ENCODE results near the gene RFX1. TPM values are rescaled to one million over a fixed set of nuclear protein-coding genes. Genes with fewer than 3 reads are reported as not detected.
"Not testable (repeated sequence)": the region's sequence is repeated elsewhere in the genome, so short reads cannot be mapped to it uniquely, and the experiment has no call there.

Gene RFX1
- total RNA-seq, 4 donors from 2014 or later, result 6.8 to 13.2 (median 10.1) TPM

DNA sequence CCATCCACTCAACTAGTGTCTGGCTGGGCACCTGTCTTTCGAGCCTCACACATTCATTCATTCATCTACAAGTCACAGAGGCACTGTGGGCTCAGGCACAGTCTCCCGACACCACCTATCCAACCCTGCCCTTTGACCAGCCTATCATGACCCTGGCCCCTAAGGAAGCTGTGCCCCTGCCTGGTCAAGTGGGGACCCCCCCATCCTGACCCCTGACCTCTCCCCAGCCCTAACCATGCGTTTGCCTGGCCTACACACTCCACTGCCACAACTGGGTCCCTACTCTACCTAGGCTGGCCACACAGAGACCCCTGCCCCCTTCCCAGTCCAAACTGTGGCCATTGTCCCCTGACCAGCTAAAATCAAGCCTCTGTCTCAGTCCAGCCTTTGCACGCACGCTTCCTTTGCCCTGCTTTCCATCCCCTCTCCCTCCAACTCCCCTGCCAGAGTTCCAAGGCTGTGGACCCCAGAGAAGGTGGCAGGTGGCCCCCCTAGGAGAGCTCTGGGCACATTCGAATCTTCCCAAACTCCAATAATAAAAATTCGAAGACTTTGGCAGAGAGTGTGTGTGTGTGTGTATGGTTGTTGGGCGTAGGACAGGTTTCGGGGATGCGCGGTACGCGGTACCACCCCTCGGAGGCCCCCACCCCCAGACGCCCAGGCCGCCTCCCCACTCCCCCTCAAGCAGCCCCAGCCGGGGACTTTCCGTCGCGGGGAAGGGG is 25.0 kb upstream of the RFX1 start:
- DNase-seq (ENCODE audit: low spot score in 2 of 2), result no peak
- TF ChIP-seq, protein P1, sequence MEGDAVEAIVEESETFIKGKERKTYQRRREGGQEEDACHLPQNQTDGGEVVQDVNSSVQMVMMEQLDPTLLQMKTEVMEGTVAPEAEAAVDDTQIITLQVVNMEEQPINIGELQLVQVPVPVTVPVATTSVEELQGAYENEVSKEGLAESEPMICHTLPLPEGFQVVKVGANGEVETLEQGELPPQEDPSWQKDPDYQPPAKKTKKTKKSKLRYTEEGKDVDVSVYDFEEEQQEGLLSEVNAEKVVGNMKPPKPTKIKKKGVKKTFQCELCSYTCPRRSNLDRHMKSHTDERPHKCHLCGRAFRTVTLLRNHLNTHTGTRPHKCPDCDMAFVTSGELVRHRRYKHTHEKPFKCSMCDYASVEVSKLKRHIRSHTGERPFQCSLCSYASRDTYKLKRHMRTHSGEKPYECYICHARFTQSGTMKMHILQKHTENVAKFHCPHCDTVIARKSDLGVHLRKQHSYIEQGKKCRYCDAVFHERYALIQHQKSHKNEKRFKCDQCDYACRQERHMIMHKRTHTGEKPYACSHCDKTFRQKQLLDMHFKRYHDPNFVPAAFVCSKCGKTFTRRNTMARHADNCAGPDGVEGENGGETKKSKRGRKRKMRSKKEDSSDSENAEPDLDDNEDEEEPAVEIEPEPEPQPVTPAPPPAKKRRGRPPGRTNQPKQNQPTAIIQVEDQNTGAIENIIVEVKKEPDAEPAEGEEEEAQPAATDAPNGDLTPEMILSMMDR (IDR thresholded peaks at IDR 0.05), result no peak
- TF ChIP-seq POLR2A (IDR thresholded peaks at IDR 0.05), result no peak
- no peak for TF ChIP-seq POLR2AphosphoS5 (IDR thresholded peaks at IDR 0.05)
- TF ChIP-seq EP300 (IDR thresholded peaks at IDR 0.05), result no peak
- H3K27ac ChIP-seq, result no peak overlapping the region

DNA sequence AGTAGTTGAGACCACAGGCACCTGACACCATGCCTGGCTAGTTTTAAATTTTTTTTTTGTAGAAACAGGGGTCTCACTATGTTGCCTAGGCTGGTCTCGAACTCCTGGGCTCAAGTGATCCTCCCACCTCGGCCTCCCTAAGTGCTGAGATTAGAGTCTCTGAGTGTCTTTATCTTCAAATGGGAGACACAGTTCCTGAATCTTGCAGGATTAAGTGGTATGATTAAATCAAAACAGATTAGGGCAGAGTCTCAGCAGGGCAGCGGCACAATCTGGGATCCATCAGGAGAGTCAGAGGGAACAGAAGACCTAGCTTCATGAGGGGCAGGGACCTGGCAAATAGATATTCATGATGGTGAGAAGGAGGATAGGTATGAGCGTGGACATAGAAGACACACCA is 22.8 kb upstream of the RFX1 start:
- Histone ChIP-seq H3K36me3 (no peaks in the 10 kb centered on the region), H3K27me3 (no peaks in the 10 kb centered on the region), H3K27ac (no peak overlapping the region), H3K4me1 (peaks cover 12% of the 10 kb centered on the region), H3K9me3 (no peaks in the 10 kb centered on the region), H3K4me3 (no peak overlapping the region)
- no peak for DNase-seq (ENCODE audit: low spot score in 2 of 2)
- TF ChIP-seq POLR2A (IDR thresholded peaks at IDR 0.05), result no peak
- no peak for TF ChIP-seq EP300 (IDR thresholded peaks at IDR 0.05)
- no peak for TF ChIP-seq POLR2AphosphoS5 (IDR thresholded peaks at IDR 0.05)
- TF ChIP-seq, protein P1 (IDR thresholded peaks at IDR 0.05), result no peak
- WGBS, result 70% methylated on average over 4 of the region's 4 CpGs

More for the DNA sequence above, 25.0 kb upstream of the RFX1 start:
- no peaks in the 10 kb centered on the region for H3K9me3 ChIP-seq
- H3K4me3 ChIP-seq, result peak overlapping the region; percentile 72
- H3K4me1 ChIP-seq, result peaks cover 12% of the 10 kb centered on the region
- no peaks in the 10 kb centered on the region for H3K36me3 ChIP-seq
- H3K27me3 ChIP-seq, result no peaks in the 10 kb centered on the region
- whole genome bisulfite sequencing, result 49% methylated on average over 7 of the region's 20 CpGs

DNA sequence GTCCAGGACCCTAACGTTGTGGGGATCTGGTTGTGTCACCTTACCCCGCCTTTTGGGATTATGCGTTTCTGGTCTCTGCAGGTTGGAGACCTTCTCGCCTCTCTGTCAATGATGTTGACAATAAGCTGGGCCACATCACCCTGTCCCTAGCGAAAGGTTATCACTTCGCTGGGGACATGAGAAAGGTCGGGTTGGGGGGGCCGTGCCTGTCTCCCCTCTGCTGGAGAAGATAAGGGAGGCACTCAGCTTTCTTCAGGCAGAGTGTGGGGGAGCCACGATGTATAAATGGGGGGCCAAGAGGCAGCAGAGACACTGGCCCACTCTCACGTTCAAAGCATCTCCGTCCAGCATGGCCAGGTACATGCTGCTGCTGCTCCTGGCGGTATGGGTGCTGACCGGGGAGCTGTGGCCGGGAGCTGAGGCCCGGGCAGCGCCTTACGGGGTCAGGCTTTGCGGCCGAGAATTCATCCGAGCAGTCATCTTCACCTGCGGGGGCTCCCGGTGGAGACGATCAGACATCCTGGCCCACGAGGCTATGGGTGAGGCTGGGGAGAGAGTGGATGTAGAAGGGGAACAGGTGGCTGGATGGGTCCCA is 21.8 kb upstream of the RFX1 start, which contains the start of gene RLN3:
Gene RLN3 (plus strand): TSS at position 293 of the 595 bp plus-strand sequence. CDS start 57 bp downstream, at position 350.
- TF ChIP-seq POLR2AphosphoS5 (IDR thresholded peaks at IDR 0.05) (no peak), POLR2A (IDR thresholded peaks at IDR 0.05) (no peak), EP300 (IDR thresholded peaks at IDR 0.05) (no peak)
- TF ChIP-seq, protein P1 (IDR thresholded peaks at IDR 0.05), result no peak
- Histone ChIP-seq H3K27ac (no peak within 1 kb of the TSS), H3K4me1 (peaks cover 12% of the 10 kb centered on the region), H3K4me3 (no peak within 1 kb of the TSS), H3K9me3 (no peaks in the 10 kb centered on the region), H3K36me3 (no peaks in the 10 kb centered on the region), H3K27me3 (no peaks in the 10 kb centered on the region)
- WGBS, result 83% methylated on average over 24 of the region's 24 CpGs
- DNase-seq (ENCODE audit: low spot score in 2 of 2), result no peak

DNA sequence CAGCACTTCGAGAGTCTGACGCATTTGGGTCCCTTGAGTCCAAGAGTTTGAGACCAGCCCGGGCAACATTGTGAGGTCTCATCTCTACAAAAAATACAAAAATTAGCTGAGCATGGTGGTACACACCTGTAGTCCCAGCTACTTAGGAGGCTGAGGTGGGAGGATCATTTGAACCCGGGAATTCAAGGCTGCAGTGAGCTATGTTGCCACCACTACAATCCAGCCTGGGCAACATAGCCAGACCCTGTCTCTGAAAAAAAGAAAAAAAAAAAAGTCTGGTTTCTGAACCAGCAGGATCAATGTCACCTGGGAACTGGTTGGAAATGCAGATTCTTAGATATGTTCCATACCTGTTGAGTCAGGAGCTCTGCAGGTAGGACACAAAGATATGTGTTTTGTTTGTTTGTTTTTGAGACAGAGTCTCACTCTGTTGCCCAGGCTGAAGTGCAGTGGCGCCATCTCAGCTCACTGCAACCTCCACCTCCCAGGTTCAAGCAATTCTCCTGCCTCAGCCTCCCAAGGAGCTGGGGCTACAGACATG is 20.6 kb upstream of the RFX1 start:
- H3K4me3 ChIP-seq; H3K9me3 ChIP-seq; H3K27ac ChIP-seq; H3K27me3 ChIP-seq; H3K4me1 ChIP-seq; H3K36me3 ChIP-seq; DNase-seq (ENCODE audit: low spot score in 2 of 2): not testable (repeated sequence)
- 92% methylated on average over 5 of the region's 5 CpGs for WGBS

DNA sequence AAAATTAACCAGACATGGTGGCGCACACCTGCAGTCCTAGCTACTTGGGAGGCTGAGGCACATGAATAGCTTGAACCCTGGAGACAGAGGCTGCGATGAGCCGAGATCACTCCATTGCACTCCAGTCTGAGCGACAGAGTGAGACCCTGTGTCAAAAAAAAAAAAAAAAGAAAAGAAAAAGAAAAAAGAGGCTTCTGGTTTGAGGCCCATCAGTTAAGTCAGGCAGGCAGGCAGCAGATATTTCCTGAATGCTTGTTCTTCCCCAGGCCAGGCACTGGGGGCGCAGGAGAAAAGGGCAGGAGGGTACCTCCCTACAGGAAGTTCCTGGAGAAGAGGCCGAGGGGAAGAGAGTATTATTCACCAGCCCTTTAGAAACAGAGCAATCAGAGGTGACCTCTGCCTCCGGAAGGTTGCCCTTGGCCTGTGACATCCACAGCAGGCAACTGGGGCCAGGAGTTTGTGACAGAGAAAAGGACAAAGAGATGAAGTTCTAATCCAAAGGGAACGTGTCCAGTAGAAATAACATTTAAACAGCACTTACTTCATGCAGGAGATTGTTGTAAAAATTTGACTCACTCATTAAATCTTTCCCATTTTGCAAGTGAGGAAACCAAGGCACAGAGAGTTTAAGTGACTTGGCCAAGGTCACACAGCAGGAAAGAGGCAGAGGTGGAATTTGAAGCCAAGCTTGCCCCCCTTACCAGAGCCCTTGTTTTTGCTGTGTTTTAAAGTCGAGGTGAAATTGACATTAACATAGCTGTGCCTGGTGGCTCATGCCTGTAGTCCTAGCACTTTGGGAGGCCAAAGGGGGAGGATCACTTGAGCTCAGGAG is 17.5 kb upstream of the RFX1 start:
- H3K4me3 ChIP-seq, result no peak overlapping the region
- H3K27ac ChIP-seq, result no peak overlapping the region
- 61% methylated on average over 9 of the region's 9 CpGs for WGBS
- TF ChIP-seq, protein P1 (IDR thresholded peaks at IDR 0.05), result peak; percentile 26 to 42
- TF ChIP-seq POLR2AphosphoS5 (IDR thresholded peaks at IDR 0.05), result no peak
- DNase-seq (ENCODE audit: low spot score in 2 of 2), result no peak
- H3K9me3 ChIP-seq, result no peaks in the 10 kb centered on the region
- no peaks in the 10 kb centered on the region for H3K4me1 ChIP-seq
- H3K36me3 ChIP-seq, result no peaks in the 10 kb centered on the region
- H3K27me3 ChIP-seq, result no peaks in the 10 kb centered on the region

Measured in suprapubic skin (tissue), 4 donors.